MM.1S (cell line): ENCODE data around the gene OSTF1.

Experiments used
- DNase-seq: peaks from one replicate; pipeline ENCODE4 v3.0.0-alpha.2; 2015
- H2AFZ ChIP-seq: fragments of 300-600 bp; sonication (generic); 2 replicates; pipeline ENCODE4 v1.6.0; 2016; ENCODE audit warnings: antibody characterized with exemption, low read length
- H3F3A ChIP-seq: fragments of 300-600 bp; sonication (generic); 2 replicates; pipeline ENCODE4 v1.6.1; 2016; ENCODE audit warnings: mild to moderate bottlenecking, antibody characterized with exemption, low read length, moderate library complexity, mixed read lengths; ENCODE audit not compliant: insufficient read depth
- H3K27ac ChIP-seq: fragments of 300-600 bp; sonication (generic); 2 replicates; pipeline ENCODE4 v1.5.1; 2016; ENCODE audit warnings: mild to moderate bottlenecking, low read length
- H3K27me3 ChIP-seq: fragments of 300-600 bp; sonication (generic); replicated peaks from 2 replicates; pipeline ENCODE4 v1.6.0; 2016; ENCODE audit warnings: low read length; ENCODE audit not compliant: insufficient read depth
- H3K36me3 ChIP-seq: fragments of 300-600 bp; sonication (generic); replicated peaks from 2 replicates; pipeline ENCODE4 v1.6.1; 2016; ENCODE audit warnings: mild to moderate bottlenecking, low read length, mixed read lengths; ENCODE audit not compliant: insufficient read depth
- H3K4me1 ChIP-seq: fragments of 300-600 bp; sonication (generic); 2 replicates; pipeline ENCODE4 v1.6.1; 2016; ENCODE audit warnings: low read length, mixed read lengths
- H3K4me2 ChIP-seq: fragments of 300-600 bp; sonication (generic); 2 replicates; pipeline ENCODE4 v1.6.0; 2016; ENCODE audit warnings: low read depth, low read length
- H3K4me3 ChIP-seq: fragments of 300-600 bp; sonication (generic); 2 replicates; pipeline ENCODE4 v1.5.1; 2016; ENCODE audit warnings: low read length, mixed read lengths
- H3K79me2 ChIP-seq: fragments of 300-600 bp; sonication (generic); 2 replicates; pipeline ENCODE4 v1.6.1; 2016; ENCODE audit warnings: mixed run types, low read length, mixed read lengths
- H3K9ac ChIP-seq: fragments of 300-600 bp; sonication (generic); 2 replicates; pipeline ENCODE4 v1.6.1; 2016; ENCODE audit warnings: low read length, mixed read lengths
- H3K9me2 ChIP-seq: fragments of 300-600 bp; sonication (generic); replicated peaks from 2 replicates; pipeline ENCODE4 v1.6.1; 2016; ENCODE audit warnings: mild to moderate bottlenecking, low read length, mixed read lengths; ENCODE audit not compliant: insufficient read depth
- H3K9me3 ChIP-seq: fragments of 300-600 bp; sonication (generic); replicated peaks from 2 replicates; pipeline ENCODE4 v1.6.1; 2016; ENCODE audit warnings: mild to moderate bottlenecking, low read length, mixed read lengths; ENCODE audit not compliant: insufficient read depth
- H4K20me1 ChIP-seq: fragments of 300-600 bp; sonication (generic); 2 replicates; pipeline ENCODE4 v1.6.1; 2016; ENCODE audit warnings: mild to moderate bottlenecking, low read length, moderate library complexity, mixed read lengths; ENCODE audit not compliant: insufficient read depth
- CTCF ChIP-seq: fragments of 300-600 bp; sonication (generic); IDR thresholded peaks from 2 replicates; pipeline ENCODE4 v1.5.1; 2016; ENCODE audit warnings: antibody characterized with exemption, low read length, mixed read lengths
- EZH2 ChIP-seq: fragments of 300-600 bp; sonication (generic); optimal IDR thresholded peaks from 2 replicates; pipeline ENCODE3; 2017; ENCODE audit warnings: low read depth, mild to moderate bottlenecking, antibody characterized with exemption, low read length, mixed read lengths
- EZH2phosphoT487 ChIP-seq: fragments of 300-600 bp; sonication (generic); IDR thresholded peaks from 2 replicates; pipeline ENCODE4 v1.6.1; 2018; ENCODE audit warnings: antibody characterized with exemption, low read length

Gene OSTF1

DNA sequence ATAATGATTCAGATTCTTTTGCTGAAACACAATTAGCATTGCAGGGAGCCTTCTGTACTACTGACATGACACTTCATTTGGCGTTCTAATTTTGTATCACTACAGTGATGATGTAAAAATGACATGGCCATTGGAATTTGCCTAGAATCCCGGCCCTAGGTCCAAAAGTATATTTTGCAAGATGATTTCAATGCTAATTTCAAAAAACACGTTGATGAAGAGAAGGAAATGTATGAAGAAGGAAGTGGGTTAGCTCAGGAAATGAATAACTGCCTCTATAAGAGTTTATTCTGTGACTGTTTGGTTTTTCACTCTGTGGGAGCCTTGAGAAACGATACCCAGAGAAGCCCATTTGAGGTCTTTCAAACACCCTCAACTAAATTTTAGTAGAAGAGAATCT is 59.3 kb downstream of the OSTF1 start:
- H3K36me3 ChIP-seq = 0 out of 2 replicates have a peak, but pooled peaks cover 4% of the 10 kb centered on the region
- H3K4me2 ChIP-seq = peak overlapping the region; percentile 29
- no peak overlapping the region for H2AFZ ChIP-seq
- H3K9me3 ChIP-seq = no peaks in the 10 kb centered on the region
- peaks cover 21% of the 10 kb centered on the region for H3F3A ChIP-seq
- peak; percentile 47 for DNase-seq
- H4K20me1 ChIP-seq = no peaks in the 10 kb centered on the region
- H3K9ac ChIP-seq = no peak overlapping the region
- TF ChIP-seq EZH2 (no peak), CTCF (no peak), EZH2phosphoT487 (no peak)
- H3K27ac ChIP-seq = peak overlapping the region; percentile 69; the same call in 1 of the 2 replicates
- no peaks in the 10 kb centered on the region for H3K79me2 ChIP-seq
- H3K9me2 ChIP-seq = no peaks in the 10 kb centered on the region
- H3K4me3 ChIP-seq = no peak overlapping the region
- no peaks in the 10 kb centered on the region for H3K27me3 ChIP-seq
- H3K4me1 ChIP-seq = peaks cover 31% of the 10 kb centered on the region

GRCh38 chr9:75148561-75148960 is 60.2 kb downstream of the OSTF1 start:
- Histone ChIP-seq H3K27me3 (no peaks in the 10 kb centered on the region), H3K4me3 (no peak overlapping the region), H3K9me2 (no peaks in the 10 kb centered on the region), H3K27ac (peak overlapping the region; percentile 69; the same call in 1 of the 2 replicates), H4K20me1 (no peaks in the 10 kb centered on the region), H3K79me2 (no peaks in the 10 kb centered on the region), H3K9ac (peak overlapping the region; percentile 12; the same call in 1 of the 2 replicates), H3K9me3 (no peaks in the 10 kb centered on the region), H3K4me2 (peak overlapping the region; percentile 29), H3K4me1 (peaks cover 37% of the 10 kb centered on the region), H2AFZ (no peak overlapping the region), H3F3A (peaks cover 21% of the 10 kb centered on the region), H3K36me3 (0 out of 2 replicates have a peak, but pooled peaks cover 3% of the 10 kb centered on the region)
- TF ChIP-seq EZH2 (no peak), EZH2phosphoT487 (no peak), CTCF (no peak)
- peak; percentile 81 for DNase-seq

DNA sequence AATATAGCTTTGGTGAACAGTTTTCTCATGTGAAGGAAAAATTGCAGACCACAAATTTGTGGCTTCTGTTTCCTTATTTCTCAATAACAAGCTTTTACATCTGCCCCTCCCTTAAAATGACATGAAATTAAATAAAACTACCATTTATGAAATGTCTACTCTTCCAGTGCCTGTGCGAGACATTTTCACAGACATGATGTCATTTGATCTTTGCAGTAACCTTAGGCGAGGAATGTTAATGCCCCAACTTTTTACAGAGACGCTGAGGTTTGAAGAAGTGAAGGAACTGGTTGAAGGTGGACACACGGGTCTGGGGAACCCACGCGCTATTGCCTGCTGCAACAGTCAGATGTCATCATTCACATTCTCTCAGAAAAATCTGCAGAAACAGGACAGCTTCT is 61.5 kb downstream of the OSTF1 start:
- DNase-seq = no peak
- no peak overlapping the region for H3K27ac ChIP-seq
- no peaks in the 10 kb centered on the region for H3K9me3 ChIP-seq
- no peak overlapping the region for H3K4me3 ChIP-seq
- no peak overlapping the region for H3K9ac ChIP-seq
- H3K4me2 ChIP-seq = no peak overlapping the region
- TF ChIP-seq EZH2phosphoT487 = no peak
- no peak for TF ChIP-seq EZH2
- TF ChIP-seq CTCF = no peak
- H3F3A ChIP-seq = peaks cover 21% of the 10 kb centered on the region
- H3K79me2 ChIP-seq = no peaks in the 10 kb centered on the region
- no peaks in the 10 kb centered on the region for H4K20me1 ChIP-seq
- no peak overlapping the region for H2AFZ ChIP-seq
- no peaks in the 10 kb centered on the region for H3K9me2 ChIP-seq
- H3K4me1 ChIP-seq = peaks cover 37% of the 10 kb centered on the region
- no peaks in the 10 kb centered on the region for H3K27me3 ChIP-seq
- H3K36me3 ChIP-seq = no peaks in the 10 kb centered on the region
